ENCODE results near the gene GPR21.

Gene GPR21

DNA sequence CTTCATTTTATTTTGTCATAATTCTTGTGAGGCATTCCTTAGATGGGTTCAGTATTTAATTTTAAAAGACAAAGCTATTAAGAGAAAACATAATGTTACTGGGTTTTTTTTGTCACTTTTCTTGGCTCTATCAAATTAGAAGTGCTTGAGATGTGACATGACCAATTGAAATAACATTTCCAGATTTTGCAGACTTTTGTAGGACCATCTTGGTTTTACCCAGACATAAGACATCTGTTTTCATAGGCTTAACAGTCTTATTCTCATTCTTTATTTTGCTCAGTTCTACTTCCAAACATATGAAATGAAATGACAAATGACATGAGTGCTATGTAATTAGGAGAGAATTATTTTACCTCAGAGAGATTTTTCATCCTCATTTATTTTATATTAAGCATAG, 19.6 kb downstream of the GPR21 start:
- no peaks in the 10 kb centered on the region for H3K79me2 ChIP-seq (ENCODE audit: low read length)
- H3K9ac ChIP-seq (ENCODE audit: low read length) = no peak overlapping the region
- H4K20me1 ChIP-seq (ENCODE audit: insufficient read depth, low read length) = no peaks in the 10 kb centered on the region
- no peak overlapping the region for H3K27ac ChIP-seq (ENCODE audit: low read length)
- H3K4me2 ChIP-seq (ENCODE audit: low read depth, low read length) = no peak overlapping the region
- no peak for DNase-seq
- no peaks in the 10 kb centered on the region for H3K36me3 ChIP-seq (replicated peaks; ENCODE audit: insufficient read depth, low read length)
- no peaks in the 10 kb centered on the region for H3K9me3 ChIP-seq (replicated peaks; ENCODE audit: insufficient read depth, low read length)
- TF ChIP-seq EZH2phosphoT487 (IDR thresholded peaks at IDR 0.05; ENCODE audit: low read length) (no peak), CTCF (IDR thresholded peaks at IDR 0.05; ENCODE audit: low read length) (no peak), EZH2 (optimal IDR thresholded peaks at IDR 0.05; ENCODE audit: low read depth, low read length) (no peak)
- H3K9me2 ChIP-seq (replicated peaks; ENCODE audit: insufficient read depth, low read length) = no peaks in the 10 kb centered on the region
- no peak overlapping the region for H3K4me3 ChIP-seq (ENCODE audit: low read length)
- no peaks in the 10 kb centered on the region for H3K27me3 ChIP-seq (replicated peaks; ENCODE audit: insufficient read depth, low read length)
- H3F3A ChIP-seq (ENCODE audit: insufficient read depth, low read length) = no peaks in the 10 kb centered on the region
- H2AFZ ChIP-seq (ENCODE audit: low read length) = no peak overlapping the region
- peaks cover 6% of the 10 kb centered on the region; the same call in 1 of the 2 replicates for H3K4me1 ChIP-seq (ENCODE audit: low read length)

DNA sequence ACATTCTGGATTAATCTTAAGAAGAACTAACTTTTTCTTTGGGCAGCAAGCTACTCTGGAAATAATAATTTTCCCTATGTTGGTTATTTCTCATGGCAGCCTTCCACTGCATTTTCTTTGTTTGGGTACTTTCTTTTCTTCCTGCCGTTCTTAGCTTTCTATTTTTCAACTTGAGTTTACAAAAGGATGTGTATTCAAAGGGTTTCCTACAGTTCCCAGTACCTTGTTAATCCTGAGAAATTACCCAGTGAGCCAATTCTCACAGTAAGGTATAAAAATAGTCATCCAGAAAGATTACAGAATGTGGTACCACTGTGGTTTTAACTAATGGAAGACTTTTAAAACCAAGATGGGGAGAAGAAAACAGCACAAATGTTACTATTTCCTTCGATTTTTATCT, 20.2 kb downstream of the GPR21 start:
- no peaks in the 10 kb centered on the region for H3K27me3 ChIP-seq (replicated peaks; ENCODE audit: insufficient read depth, low read length)
- no peaks in the 10 kb centered on the region for H4K20me1 ChIP-seq (ENCODE audit: insufficient read depth, low read length)
- H3F3A ChIP-seq (ENCODE audit: insufficient read depth, low read length) = no peaks in the 10 kb centered on the region
- no peaks in the 10 kb centered on the region for H3K9me3 ChIP-seq (replicated peaks; ENCODE audit: insufficient read depth, low read length)
- H3K27ac ChIP-seq (ENCODE audit: low read length) = no peak overlapping the region
- peaks cover 6% of the 10 kb centered on the region; the same call in 1 of the 2 replicates for H3K4me1 ChIP-seq (ENCODE audit: low read length)
- H3K79me2 ChIP-seq (ENCODE audit: low read length) = no peaks in the 10 kb centered on the region
- H3K36me3 ChIP-seq (replicated peaks; ENCODE audit: insufficient read depth, low read length) = no peaks in the 10 kb centered on the region
- TF ChIP-seq EZH2 (optimal IDR thresholded peaks at IDR 0.05; ENCODE audit: low read depth, low read length) (no peak), EZH2phosphoT487 (IDR thresholded peaks at IDR 0.05; ENCODE audit: low read length) (no peak), CTCF (IDR thresholded peaks at IDR 0.05; ENCODE audit: low read length) (no peak)
- H2AFZ ChIP-seq (ENCODE audit: low read length) = no peak overlapping the region
- H3K9ac ChIP-seq (ENCODE audit: low read length) = no peak overlapping the region
- no peak overlapping the region for H3K4me2 ChIP-seq (ENCODE audit: low read depth, low read length)
- no peaks in the 10 kb centered on the region for H3K9me2 ChIP-seq (replicated peaks; ENCODE audit: insufficient read depth, low read length)
- H3K4me3 ChIP-seq (ENCODE audit: low read length) = no peak overlapping the region
- DNase-seq = no peak

GRCh38 chr9:123058834-123059233, 25.4 kb downstream of the GPR21 start:
- no peak for TF ChIP-seq CTCF (IDR thresholded peaks at IDR 0.05; ENCODE audit: low read length)
- no peak for TF ChIP-seq EZH2 (optimal IDR thresholded peaks at IDR 0.05; ENCODE audit: low read depth, low read length)
- TF ChIP-seq EZH2phosphoT487 (IDR thresholded peaks at IDR 0.05; ENCODE audit: low read length) = no peak
- Histone ChIP-seq H3K27me3 (replicated peaks; ENCODE audit: insufficient read depth, low read length) (no peaks in the 10 kb centered on the region), H2AFZ (ENCODE audit: low read length) (no peak overlapping the region), H3K9ac (ENCODE audit: low read length) (no peak overlapping the region), H3F3A (ENCODE audit: insufficient read depth, low read length) (no peaks in the 10 kb centered on the region), H4K20me1 (ENCODE audit: insufficient read depth, low read length) (no peaks in the 10 kb centered on the region), H3K9me2 (replicated peaks; ENCODE audit: insufficient read depth, low read length) (no peaks in the 10 kb centered on the region), H3K9me3 (replicated peaks; ENCODE audit: insufficient read depth, low read length) (no peaks in the 10 kb centered on the region), H3K27ac (ENCODE audit: low read length) (no peak overlapping the region), H3K36me3 (replicated peaks; ENCODE audit: insufficient read depth, low read length) (no peaks in the 10 kb centered on the region), H3K4me1 (ENCODE audit: low read length) (peaks cover 1% of the 10 kb centered on the region; the same call in 1 of the 2 replicates), H3K4me3 (ENCODE audit: low read length) (no peak overlapping the region), H3K79me2 (ENCODE audit: low read length) (no peaks in the 10 kb centered on the region), H3K4me2 (ENCODE audit: low read depth, low read length) (no peak overlapping the region)
- no peak for DNase-seq

All from MM.1S (cell line).